ENCODE results near the gene FCHO1.

The FCHO1 gene

GRCh38 chr19:17784201-17785008, 33.1 kb downstream of the FCHO1 start:
- TF ChIP-seq CTCF (IDR thresholded peaks at IDR 0.05) = peak; percentile 89

- no peak for TF ChIP-seq CTCF (IDR thresholded peaks at IDR 0.05)
These were observed 36.1 kb downstream of the FCHO1 start for GRCh38 chr19:17787274-17787913.

GRCh38 chr19:17788632-17789031, 37.4 kb downstream of the FCHO1 start:
- no peak for TF ChIP-seq CTCF (IDR thresholded peaks at IDR 0.05)

GRCh38 chr19:17790059-17790780, 38.9 kb downstream of the FCHO1 start:
- TF ChIP-seq CTCF (IDR thresholded peaks at IDR 0.05) = no peak

GRCh38 chr19:17794412-17794730, 43.1 kb downstream of the FCHO1 start:
- TF ChIP-seq CTCF (IDR thresholded peaks at IDR 0.05) = no peak

- TF ChIP-seq CTCF (IDR thresholded peaks at IDR 0.05) = no peak
These were observed 43.6 kb downstream of the FCHO1 start, which contains the start of gene B3GNT3 for GRCh38 chr19:17794731-17795494. TSS of gene B3GNT3 (plus strand) at chr19:17795138. CDS start at chr19:17807808, 12,670 bp downstream.

- no peak for TF ChIP-seq CTCF (IDR thresholded peaks at IDR 0.05)
These were observed 44.2 kb downstream of the FCHO1 start for GRCh38 chr19:17795495-17795856.

Measured in LNCAP (cell line).